NOMO-1 (cell line): ENCODE data around the gene CALML4.
"Not testable (repeated sequence)": the region's sequence is repeated elsewhere in the genome, so short reads cannot be mapped to it uniquely, and the experiment has no call there.

Experiments
- DNase-seq, 2 experiments: peaks; one replicate each; lab custom pipeline; 2025; ENCODE audit not compliant: unreplicated experiment in 2 of 2; lab: John Stamatoyannopoulos, UW

The CALML4 gene, protein sequence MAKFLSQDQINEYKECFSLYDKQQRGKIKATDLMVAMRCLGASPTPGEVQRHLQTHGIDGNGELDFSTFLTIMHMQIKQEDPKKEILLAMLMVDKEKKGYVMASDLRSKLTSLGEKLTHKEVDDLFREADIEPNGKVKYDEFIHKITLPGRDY

DNA sequence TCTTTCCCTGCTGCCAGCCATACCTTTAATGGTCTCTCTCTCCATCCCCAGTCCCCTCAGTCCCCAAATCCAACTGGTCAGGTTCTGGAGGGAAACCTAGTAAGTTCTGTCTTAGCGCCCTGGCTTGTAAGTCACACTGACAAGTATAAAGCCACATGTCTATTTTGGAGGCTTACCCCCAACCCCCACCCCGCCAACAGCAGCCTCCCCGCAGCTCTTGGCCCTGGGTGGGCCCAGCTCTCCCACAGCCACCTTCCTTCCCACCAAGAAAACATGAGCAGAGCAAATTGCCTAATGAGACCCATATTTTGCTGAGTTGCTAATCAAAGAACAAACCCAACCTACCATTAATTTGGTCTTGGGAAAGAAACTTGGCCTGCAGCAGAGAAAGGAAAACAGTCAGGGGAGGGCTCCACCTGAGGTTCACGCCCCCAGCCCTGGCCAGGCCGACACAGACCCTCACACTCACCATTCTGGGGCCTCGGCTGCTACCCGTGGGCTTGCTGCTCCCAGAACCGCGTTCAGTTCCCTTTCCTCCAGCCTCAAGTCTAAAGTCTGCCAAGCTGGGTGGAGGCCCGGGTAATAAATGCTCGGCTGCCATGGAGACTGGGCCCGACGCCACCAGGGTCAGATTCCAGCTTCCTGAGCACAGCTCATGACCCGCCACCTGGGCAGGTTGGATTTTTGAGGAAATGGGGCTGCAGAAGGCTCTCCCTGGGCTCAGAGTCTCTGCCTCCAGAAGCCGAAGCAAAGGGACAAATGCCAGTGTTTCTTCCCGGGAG is at the start of gene CALML4:
TSS of gene CALML4 (minus strand) at position 557 of the 782 bp plus-strand sequence. CDS start at position 472, 85 bp downstream.
- DNase-seq, result peak in 1 of 2 experiments; percentile 52

DNA sequence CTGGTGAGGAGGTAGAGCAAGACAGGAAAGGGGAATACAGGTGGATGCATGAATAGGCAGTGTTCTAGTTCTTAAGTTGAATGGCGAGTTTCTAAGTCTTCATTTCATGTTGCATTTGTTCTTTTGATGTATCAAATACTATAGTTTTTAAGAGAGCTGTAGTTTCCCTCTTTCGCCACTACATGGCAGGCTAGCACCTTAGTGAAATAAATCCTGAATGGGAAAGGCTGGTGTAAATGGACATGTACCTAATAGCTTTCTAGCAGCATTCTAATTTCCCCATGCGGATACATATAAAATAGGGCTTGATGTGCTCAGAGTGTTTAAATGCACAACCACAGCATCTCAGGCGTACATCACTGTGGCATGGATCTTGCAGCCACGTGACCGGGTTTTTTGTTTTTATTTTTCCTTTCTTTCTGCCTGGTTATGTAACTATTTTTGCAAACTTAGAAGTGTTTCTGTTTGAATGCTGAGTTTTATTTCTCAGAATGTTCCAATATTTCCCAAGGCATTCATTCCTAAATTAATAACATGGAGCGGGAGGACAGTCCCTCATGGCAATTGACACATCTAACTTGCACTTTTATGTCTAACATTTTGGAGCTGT is 47.9 kb upstream of the CALML4 start:
- peak; percentile 51 to 90 for DNase-seq

DNA sequence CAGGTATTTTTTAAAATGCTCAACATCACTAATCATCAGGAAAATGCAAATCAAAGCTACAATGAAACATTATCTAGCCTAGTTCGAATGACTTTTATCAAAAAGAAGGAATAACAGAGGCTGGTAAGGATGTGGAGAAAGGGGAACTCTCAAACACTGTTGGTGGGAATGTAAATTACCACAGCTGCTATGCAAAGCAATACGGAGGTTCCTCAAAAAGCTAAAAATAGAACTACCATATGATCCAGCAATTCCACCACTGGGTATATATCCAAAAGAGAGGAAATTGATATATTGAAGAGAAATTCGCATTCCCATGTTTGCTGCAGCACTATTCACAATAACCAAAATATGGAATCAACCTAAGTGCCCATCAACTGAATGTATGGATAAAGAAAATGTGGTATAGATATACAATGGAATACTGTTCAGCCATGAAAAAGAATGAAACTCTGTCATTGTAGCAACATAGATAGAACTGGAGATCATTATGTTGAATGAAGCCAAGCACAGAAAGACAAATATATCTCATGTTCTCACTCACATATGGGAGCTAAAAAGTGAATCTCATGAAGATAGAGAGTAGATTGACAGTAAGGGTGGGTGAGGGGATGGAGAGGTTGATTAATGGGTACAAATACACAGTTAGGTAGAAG is 44.1 kb upstream of the CALML4 start:
- peak in 1 of 2 experiments; percentile 60 for DNase-seq

DNA sequence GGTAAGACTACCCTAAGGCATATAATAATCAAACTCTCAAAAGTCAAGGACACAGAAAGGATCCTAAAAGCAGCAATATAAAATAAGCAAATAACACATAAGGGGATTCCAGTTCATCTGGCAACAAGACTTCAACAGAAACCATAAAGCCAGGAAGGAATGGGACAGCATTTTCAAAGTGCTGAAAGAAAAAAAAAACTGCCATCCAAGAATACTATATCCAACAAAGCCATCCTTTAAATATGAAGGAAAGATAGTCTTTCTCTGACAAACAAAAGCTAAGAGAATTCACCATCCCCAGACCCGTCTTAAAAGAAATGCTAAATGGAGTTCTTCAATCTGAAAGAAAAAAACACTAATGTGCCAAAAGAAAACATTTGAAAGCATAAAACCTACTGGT is 39.1 kb upstream of the CALML4 start:
- DNase-seq, result no peak

DNA sequence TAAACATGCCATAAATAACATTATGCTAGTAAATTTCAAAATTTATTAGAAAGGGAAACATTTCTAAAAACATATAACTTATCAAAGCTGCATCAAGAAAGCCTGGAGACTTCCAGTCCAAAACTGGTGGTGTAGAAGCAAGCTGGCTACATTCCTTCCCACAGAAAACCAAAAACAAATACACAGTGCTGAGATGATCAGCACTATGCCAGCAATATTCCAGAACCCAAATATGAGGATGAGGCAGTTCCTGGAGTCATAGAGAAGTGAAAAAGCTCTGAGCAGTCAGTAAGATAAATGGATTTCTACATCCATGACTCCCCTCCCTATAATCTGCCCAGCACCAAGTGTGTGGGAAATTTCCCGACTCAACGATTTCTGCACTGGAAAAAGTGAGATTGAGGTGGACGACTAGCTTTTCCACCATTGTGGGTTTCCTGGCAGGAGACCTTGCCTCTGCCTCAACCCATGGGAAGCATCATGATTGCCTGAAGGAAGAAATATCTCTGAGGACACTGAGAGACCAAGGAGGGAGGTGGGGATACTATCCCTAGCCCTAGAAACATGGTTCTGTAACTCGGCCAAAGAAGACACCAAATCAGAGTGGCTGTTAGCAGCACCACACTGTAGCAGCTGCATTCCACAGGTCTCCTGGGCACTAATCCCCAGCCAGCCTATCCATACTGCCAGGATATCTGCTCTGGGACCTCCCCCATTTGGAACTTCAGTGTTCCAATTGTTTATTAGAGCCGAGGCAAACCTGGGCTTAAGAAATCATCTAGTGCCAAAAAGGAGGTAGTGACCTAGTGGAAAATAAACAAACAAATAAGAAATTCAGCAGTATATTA is 36.2 kb upstream of the CALML4 start:
- DNase-seq, result no peak

DNA sequence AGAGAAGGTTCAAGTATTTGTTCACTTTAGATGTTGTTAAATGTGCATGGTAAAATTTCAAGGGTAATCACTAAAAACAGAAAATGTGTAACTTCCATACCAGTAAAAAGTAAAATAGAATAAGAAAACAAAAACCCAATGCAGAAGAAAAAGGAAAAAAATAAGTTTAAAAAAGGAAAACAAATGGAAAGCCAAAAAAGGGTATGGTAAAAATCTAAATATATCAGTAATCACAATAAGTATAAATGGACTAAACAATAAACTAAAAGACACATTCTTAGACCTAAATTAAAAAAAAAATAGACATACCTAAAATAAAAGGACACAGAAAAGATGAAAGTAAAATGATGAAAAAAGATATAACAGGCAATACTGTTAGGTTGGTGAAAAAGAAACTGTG is 33.9 kb upstream of the CALML4 start:
- DNase-seq, result no peak

DNA sequence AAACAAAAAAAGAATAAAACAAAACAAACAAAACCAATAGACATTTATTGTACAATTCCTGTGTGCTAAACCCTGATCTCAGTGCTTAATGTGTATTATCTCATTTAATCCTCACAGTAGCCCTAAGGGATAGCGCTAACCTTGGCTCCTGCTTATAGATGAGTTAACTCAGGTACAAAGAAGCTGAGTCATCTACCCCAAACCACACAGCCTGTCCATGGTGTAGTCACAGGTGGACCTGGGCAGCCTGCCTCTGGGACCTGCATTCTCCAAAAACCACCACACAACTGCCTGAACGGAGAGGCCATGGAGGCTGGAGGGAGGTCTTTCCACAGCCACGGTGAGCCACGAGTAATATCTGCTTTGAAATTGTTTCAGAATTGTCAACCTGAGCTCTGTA is 29.9 kb upstream of the CALML4 start:
- DNase-seq, result no peak

DNA sequence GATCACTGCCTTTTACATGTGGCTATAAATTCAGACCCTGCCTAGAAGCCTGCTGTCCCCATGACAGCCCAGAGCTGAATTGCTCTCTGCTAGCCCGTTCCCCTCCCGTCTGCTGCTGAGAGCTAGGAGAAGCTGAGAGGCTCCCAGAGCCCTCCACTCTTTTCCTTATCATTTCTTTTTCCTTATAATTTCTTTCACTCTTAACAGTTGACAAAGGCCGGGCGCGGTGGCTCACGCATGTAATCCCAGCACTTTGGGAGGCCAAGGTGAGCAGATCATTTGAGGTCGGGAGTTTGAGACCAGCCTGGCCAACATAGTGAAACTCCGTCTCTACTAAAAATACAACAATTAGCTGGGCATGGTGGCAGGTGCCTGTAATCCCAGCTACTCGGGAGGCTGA is 29.4 kb upstream of the CALML4 start:
- not testable (repeated sequence) for DNase-seq

DNA sequence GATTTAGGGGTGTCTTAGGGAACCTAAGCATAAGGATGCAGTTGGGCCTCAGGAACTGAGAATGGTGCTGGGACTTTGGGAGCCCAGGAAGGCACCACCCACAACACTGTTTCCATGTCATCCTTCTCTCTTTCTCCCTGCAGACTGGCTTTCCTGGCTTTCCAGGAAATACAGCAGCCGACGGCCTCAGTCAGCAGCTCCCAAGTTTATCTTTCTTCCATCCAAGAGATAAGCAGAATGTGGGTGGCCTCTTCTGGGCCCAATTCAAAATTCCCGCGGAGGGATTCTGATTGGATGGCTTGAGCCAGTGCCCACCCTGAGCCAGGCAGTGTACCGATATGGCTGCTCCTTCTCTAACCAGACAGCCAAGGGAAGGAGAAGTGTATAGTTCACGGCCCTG is 28.9 kb upstream of the CALML4 start:
- no peak for DNase-seq

DNA sequence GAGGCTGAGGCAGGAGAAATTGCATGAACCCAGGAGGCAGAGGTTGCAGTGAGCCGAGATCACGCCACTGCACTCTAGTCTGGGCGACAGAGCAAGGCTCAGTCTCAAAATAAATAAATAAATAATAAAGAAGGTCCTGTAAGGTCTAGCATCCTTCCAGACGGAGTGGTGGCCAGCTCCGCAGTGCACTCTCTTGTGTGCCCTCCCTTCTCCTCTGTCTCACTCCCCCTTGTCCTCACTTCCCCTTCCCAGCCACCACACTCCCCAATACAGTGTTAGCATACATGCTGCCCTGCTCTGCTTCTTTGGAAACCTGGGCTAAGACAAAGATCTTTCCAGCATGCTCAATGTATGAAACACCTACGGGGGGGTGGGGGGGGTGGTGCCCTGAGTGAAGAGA is 27.8 kb upstream of the CALML4 start:
- peak; percentile 67 to 71 for DNase-seq

DNA sequence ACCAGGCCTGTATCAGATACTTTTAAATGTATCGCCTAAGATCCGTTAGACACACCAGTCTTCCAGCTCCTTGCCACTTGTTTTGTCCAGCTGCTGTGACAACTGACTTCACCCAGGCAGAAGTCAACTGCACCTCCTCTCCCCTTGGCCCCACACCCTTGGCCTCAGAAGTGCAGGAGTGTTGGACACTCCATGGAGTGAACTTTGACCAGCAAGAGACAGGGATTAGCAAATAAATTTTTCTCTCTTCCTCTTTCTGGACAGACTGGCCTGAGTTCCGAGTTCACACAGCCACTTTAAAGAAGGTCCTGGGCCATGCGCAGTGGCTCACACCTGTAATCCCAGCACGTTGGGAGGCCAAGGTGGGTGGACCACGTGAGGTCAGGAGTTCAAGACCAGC is 27.3 kb upstream of the CALML4 start:
- DNase-seq, result peak; percentile 26 to 41

DNA sequence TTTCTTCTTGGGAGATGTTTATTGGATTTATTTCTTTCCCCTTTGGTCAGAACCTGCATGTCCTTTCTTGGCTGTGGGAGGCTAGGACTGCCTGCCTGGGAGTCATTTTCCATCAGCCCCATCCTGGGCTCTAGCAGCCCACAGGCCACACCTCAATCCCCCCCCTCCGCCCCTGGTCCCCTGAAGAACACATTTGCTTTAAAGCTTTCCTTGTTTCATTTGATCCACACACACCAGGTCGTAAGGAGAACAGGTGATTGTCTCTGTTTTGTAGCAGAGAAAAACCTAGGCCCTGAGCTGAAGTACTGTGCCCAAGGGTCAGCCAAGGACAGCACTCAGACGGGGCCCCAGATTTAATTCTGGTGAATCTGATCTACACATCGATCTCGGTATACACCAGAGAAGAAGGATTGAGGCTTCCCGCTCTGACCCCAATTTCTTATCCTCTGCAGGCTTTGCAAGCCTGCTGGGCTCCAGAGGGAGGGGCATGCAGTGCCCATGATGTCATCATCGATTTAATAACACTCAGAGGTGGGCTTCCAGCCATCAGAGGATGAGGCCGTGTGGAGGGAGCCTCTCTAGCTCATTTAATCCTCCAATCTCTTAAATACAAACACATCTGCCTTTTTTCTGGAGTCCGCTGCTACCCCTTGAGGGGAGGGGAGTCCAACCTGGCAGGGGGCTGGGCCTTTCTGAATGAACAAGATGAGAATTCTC is 26.1 kb upstream of the CALML4 start:
- DNase-seq, result no peak

DNA sequence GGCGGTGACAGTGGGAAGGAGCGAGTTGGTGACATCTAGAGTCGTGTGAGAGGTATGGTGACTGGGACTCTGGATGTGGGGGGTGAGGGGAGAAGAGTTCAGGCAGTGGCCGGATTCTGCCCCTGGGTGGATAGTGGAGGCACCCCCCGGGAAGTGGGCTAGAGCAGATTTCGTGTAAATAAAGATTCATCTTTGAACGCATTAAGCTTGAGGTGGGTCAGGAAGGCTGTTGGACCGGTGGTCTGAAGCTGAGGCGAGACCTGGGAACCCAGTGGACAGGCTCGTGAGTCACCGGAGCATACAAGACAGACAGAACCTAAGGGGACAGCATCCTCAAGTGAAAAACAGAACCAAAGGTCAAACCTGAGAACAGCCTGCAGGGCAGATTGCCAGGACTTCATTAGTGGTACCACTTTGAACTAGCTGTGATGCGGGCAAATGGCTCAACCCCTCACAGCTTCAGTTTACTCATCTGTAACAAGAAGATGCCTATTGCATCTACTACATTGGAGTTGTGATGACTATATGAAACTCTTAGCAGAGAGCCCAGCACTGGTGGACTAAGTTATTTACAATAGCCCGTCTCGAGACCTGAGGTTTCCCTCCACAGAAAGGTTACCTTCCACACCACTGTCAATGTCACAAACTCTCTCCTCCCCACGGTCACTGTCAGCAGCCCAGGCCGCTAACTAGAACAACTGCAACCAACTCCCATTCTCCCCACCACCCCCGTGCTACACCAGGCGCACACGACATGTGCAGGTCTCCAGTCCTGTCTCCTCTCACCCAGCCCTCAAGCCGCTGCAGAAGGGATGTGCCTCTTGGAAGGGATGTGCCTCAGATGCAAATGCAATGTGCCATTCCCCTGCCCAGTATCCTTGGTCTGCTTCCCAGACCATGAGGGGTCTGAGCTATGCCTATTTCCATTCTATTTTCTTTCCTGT is 25.3 kb upstream of the CALML4 start:
- DNase-seq, result no peak

DNA sequence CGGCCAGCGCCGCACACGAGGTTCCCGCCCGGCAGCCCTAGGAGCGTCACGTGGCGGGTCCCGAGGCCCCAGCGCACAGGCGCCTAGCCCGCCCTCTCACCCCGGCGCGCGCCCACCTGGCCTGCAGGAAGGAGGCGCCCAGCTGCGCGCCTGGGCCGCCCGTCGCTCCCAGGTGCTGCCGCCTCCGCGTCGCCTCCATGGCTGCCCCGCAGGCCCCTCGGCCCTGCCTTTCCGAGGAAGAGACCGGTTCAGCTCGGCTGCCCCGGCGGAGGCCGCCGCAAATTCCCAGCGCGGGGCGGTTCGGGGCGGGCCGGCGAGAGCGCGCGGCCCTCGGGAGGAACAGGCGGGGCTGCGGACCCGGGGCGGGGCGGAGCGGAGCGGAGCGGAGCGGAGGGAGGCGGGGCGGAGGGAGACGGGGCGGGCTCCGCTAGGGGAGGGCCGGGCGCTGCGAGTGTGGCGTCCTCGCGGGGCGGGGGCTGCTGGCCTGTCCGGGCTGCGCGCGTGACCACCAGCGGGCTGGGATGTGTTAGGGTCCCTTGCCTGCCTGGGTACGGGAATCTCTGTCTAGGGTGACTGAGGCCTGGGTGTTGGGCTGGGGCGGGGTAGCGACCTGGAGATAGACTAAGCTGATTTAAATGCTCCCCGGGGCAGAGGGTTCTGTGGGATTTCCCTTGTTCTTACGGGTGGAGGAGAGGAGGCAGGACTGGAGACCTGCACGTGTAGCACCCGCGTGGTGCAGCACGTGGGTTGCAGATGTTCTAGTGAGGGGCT is 24.4 kb upstream of the CALML4 start, which contains the start of gene CLN6:
TSS of gene CLN6 (minus strand) at position 343 of the 771 bp plus-strand sequence. CDS start at position 199, 144 bp downstream.
- DNase-seq, result peak; percentile 72 to 85

DNA sequence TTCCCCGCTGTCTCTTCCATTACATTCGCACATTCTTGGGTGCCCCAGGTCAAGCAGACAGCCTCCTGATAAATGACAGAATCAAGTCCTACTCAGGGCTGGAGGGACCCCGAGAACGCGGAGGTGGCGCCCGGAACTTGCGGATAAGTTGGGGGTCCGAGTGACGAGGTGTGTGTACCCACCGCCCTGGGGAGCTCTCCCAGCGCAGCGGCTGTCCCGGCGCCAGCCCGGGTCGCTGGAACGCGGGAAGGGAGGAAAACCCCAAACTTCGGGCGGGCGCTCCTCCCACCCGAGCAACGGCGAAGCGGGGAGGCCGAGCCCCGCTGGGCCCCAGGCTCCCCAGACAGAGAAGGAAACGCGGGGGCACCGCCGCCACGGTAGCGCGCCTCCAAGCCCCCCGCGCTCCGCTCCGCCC is 23.8 kb upstream of the CALML4 start:
- no peak for DNase-seq

DNA sequence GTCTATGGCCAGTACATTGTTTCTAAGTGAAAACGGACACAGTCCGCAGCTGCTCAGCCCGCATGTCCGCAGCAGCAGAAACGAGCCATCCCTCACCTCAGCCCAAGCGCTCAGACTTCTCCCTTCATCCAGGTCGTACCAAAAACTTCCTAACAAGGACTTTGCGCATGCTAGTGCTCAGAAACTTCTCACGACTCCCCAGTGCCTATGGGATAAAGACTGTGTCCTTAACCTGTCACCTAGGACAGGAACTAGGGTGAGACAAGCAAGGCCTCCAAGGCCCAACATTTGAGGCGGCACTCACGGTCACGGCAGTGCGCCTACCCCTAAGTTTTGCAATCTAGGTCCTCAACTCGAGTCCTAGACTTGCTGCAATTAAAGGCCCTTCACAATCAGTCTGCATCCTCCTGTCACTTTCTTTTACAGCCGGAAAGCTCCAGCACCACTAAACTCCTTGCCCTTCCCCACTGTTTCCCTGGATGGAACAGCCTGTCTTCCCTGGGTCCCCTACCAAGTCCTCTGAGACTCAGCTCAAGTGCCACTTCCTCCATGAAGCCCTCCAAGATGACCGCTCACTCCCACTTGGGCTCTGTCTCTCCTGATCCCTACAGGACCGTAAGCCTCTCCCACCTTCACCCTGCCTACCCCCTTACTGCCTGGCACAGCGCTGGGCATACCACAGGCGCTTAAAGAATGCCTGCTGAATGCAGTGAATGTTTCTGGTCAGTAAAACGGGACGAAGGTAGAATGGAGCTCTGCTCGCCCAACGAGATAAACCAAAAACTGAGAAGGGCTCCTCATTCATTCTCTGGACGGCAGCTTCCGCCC is 23.2 kb upstream of the CALML4 start:
- peak; percentile 41 to 47 for DNase-seq

DNA sequence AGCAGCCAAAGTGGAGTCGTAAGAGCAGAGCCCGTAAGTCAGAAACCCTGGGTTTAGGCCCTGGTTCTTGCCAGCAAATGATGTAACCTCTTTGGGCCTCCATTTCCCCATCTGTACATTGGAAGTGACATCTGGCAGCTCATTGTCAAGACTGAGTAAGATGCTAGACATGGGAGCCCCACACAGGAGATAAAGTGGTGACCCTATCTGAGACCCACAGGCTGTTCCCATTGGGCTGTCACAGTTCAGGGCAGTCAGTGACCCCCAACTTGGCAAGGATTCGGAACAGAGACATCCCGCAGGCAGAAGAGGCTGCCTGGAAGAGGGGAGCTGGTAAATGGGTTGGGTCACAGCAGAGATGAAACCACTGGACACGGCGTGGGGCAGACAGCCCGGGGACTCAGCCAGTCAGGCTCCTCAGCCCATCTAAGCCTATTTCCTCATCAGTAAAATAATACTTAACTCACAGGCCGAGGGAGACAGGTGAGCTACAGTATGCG is 22.6 kb upstream of the CALML4 start:
- no peak for DNase-seq
